Kidney epithelial cell (primary cell): ENCODE data around the gene ANGPT4. TPM values are rescaled to one million over a fixed set of nuclear protein-coding genes. Genes with fewer than 3 reads are reported as not detected.
"Not testable (repeated sequence)": the region's sequence is repeated elsewhere in the genome, so short reads cannot be mapped to it uniquely, and the experiment has no call there.

Source experiments
- DNase-seq: peaks from one replicate; pipeline ENCODE4 v3.0.0-alpha.2; 2010; ENCODE audit warnings: low read depth
- H3K27me3 ChIP-seq: 2 replicates; pipeline ENCODE4 v1.6.0; 2011; ENCODE audit warnings: low read length; ENCODE audit not compliant: control insufficient read depth, insufficient read depth
- H3K36me3 ChIP-seq: 2 replicates; pipeline ENCODE4 v1.5.1; 2011; ENCODE audit warnings: low read length; ENCODE audit not compliant: control insufficient read depth, insufficient read depth
- H3K4me3 ChIP-seq: 2 replicates; pipeline ENCODE4 v1.5.1; 2011; ENCODE audit warnings: low read depth, mild to moderate bottlenecking, control low read depth, low read length
- total RNA-seq: library from RNA; depleted of rRNA; stranded (reverse); fragments of >200 nt; gene quantifications from 2 replicates; pipeline ENCODE4 v1.2.3, GENCODE V29; 2015
- TF ChIP-seq, protein P1 (sequence below): IDR thresholded peaks from 2 replicates; pipeline ENCODE4 v1.5.1; 2011; ENCODE audit warnings: mild to moderate bottlenecking, moderate library complexity, low read length, control low read depth, inconsistent platforms; ENCODE audit not compliant: insufficient read depth, poor library complexity, severe bottlenecking

ANGPT4 gene
- total RNA-seq, 1 donor from 2014 or later = not detected

DNA sequence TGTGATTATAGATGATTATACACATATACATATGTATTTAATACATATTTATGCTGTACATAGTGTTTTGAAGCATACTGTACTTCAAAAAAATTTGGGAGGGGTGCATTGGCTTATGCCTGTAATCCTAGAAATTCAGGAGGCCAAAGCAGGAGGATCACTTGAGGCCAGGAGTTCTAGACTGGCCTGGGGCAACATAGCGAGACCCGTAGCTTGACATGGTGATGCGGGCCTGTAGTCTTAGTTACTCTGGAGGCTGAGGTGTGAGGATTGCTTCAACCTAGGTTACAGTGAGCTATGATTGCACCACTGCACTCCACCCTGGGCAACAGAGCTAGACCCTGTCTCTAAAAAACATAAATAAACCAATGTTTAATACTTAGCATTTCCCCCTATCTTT is 84.2 kb downstream of the ANGPT4 start:
- DNase-seq = no peak
- no peaks in the 10 kb centered on the region for H3K36me3 ChIP-seq
- TF ChIP-seq, protein P1, sequence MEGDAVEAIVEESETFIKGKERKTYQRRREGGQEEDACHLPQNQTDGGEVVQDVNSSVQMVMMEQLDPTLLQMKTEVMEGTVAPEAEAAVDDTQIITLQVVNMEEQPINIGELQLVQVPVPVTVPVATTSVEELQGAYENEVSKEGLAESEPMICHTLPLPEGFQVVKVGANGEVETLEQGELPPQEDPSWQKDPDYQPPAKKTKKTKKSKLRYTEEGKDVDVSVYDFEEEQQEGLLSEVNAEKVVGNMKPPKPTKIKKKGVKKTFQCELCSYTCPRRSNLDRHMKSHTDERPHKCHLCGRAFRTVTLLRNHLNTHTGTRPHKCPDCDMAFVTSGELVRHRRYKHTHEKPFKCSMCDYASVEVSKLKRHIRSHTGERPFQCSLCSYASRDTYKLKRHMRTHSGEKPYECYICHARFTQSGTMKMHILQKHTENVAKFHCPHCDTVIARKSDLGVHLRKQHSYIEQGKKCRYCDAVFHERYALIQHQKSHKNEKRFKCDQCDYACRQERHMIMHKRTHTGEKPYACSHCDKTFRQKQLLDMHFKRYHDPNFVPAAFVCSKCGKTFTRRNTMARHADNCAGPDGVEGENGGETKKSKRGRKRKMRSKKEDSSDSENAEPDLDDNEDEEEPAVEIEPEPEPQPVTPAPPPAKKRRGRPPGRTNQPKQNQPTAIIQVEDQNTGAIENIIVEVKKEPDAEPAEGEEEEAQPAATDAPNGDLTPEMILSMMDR = no peak
- no peaks in the 10 kb centered on the region for H3K27me3 ChIP-seq
- H3K4me3 ChIP-seq = no peak overlapping the region

DNA sequence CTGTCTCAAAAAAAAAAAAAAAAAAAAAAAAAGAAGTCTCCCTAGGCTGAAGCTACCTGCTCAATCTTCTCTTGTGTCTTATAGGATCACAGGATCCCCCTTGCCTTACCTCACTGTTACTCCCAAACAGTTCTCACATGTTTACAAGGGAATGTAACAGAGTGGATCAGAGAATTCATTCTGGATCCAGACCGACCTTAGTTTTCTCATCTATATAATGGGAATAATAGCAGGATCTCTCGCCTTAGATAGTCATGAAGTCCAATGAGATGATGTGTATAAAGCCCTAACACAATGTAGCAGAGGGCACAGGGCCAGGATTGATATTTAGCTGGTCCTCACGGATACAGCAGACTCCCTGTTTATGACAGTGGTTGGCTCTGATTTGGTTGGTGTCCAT is 84.9 kb downstream of the ANGPT4 start:
- H3K27me3 ChIP-seq = no peaks in the 10 kb centered on the region
- DNase-seq = no peak
- no peak overlapping the region for H3K4me3 ChIP-seq
- no peaks in the 10 kb centered on the region for H3K36me3 ChIP-seq
- TF ChIP-seq, protein P1 = no peak

DNA sequence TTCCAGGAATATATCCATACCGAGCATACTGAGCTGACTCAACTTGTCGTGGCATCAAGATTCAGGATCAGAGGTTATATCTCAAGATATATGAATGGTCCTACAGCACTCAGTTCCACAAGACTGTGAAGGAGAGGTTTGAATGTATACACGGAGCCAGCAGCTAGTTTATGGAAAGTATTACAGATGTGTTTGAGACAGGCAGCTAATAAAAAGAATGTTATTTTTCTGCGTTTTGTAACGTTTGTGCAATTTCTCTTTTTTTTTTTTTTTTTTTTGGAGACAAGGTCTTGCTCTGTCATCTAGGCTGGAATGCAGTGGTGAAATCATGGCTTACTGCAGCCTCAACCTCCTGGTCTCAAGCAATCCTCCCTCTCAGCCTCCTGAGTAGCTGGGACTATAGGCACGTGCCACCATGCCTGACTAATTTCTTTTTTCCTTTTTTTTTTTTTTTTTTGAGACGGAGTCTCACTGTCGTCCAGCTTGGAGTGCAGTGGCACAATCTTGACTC is 86.1 kb downstream of the ANGPT4 start:
- no peak for DNase-seq
- no peak overlapping the region for H3K4me3 ChIP-seq
- TF ChIP-seq, protein P1 = no peak
- no peaks in the 10 kb centered on the region for H3K27me3 ChIP-seq
- H3K36me3 ChIP-seq = no peaks in the 10 kb centered on the region

DNA sequence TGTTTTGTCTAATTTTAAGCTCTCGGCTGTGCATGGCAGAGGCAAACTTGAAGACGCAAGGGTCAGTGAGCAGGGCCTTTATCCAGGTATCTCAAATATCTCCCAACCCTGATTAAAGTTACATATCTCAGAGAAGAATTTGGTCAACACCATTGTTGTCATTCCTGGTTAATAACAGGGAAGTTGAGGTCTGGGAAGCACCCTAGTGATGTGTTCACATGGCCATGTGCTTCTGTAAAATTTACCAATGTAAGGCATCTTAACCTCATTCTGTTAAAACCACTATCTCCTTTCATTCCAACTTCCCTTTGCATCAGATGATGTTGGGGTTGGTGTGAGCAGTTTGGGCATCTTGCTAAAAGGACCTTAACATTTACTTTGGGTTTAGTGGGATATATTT is 86.6 kb downstream of the ANGPT4 start:
- no peak for DNase-seq
- TF ChIP-seq, protein P1 = no peak
- H3K27me3 ChIP-seq = no peaks in the 10 kb centered on the region
- H3K4me3 ChIP-seq = no peak overlapping the region
- H3K36me3 ChIP-seq = no peaks in the 10 kb centered on the region

DNA sequence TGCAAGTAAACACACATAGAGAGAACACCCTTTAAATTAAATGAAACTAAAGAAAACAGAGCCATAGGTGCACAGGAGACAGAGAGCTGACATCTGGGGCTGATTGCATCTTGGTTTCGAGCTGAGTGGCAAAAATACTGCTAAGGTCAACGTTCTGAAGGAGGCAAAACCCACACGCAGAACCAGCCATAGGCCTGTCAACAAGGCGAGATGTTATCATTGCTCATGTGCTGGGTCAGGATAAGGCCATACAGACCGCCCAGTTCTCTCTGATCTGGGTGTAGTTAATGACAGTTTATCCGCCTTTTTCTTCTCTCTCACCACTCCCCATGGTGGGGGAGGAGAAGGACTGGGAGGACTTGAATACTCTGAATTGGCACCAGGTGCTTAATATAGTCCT is 87.1 kb downstream of the ANGPT4 start:
- H3K4me3 ChIP-seq = no peak overlapping the region
- TF ChIP-seq, protein P1 = no peak
- no peaks in the 10 kb centered on the region for H3K27me3 ChIP-seq
- H3K36me3 ChIP-seq = no peaks in the 10 kb centered on the region
- DNase-seq = no peak

DNA sequence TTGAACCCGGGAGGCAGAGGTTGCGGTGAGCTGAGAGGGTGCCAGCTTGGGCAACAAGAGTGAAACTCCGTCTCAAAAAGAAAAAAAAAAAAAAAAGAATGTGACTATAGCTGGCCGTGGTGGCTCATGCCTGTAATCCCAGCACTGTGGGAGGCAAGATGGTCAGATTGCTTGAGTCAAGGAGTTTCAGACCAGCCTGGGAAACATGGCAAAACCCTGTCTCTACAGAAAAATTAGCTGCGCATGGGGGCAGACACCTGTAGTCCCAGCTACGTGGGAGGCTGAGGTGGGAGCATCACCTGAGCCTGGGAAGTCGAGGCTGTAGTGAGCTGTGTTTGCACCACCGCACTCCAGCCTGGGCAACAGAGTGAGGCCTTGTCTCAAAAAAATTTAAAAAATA is 88.2 kb downstream of the ANGPT4 start:
- H3K27me3 ChIP-seq, DNase-seq, H3K36me3 ChIP-seq, H3K4me3 ChIP-seq: not testable (repeated sequence)
